ENCODE data around the gene IDH3G.
A peak's percentile ranks its signal among the peaks of the same experiment; 100 is the strongest.
"Not testable (repeated sequence)": the region's sequence is repeated elsewhere in the genome, so short reads cannot be mapped to it uniquely, and the experiment has no call there.

IDH3G gene

DNA sequence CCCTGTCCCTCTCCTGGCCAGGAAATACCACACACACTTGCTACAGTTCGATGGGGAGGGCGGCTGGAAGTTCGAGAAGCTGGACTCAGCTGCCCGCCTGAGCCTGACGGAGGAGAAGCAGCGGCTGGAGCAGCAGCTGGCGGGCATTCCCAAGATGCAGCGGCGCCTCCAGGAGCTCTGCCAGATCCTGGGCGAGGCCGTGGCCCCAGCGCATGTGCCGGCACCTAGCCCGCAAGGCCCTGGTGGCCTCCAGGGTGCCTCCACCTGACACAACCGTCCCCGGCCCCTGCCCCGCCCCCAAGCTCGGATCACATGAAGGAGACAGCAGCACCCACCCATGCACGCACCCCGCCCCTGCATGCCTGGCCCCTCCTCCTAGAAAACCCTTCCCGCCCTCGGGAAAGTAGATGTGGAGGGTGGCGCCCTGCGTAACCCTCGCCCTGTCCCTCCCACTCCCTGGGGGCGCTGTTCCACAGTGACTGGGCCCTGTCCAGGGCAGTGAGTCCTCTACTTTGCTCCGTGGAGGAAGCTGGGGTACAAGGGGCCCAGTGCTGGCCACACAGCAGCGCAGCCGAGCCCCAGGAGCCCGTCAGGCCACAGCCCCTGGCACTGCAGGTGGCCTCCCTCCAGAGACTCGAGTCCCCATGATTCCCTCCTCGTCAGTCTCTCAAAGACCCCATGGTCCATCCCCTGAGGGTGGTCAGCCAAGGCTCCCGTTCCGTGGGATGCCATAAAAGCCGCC lies 50.5 kb downstream of the IDH3G start:
- not testable (repeated sequence) for H3K27me3 ChIP-seq (ENCODE audit: control insufficient read depth in 1 of 2, insufficient read depth in 1 of 2, low read length in 2 of 2); H3K4me1 ChIP-seq (ENCODE audit: control insufficient read depth, insufficient read depth, low read depth, low read length); H2BK15ac ChIP-seq (ENCODE audit: low read depth, poor library complexity, severe bottlenecking); H2BK5ac ChIP-seq (ENCODE audit: low read depth, low read length, poor library complexity, severe bottlenecking); H3K18ac ChIP-seq (ENCODE audit: low read depth in 1 of 2, low read length in 2 of 2); H4K91ac ChIP-seq (ENCODE audit: low read length); H2AK5ac ChIP-seq (ENCODE audit: low read length, severe bottlenecking); H3K9me3 ChIP-seq (ENCODE audit: control insufficient read depth, low read length); H3K9ac ChIP-seq (ENCODE audit: low read length); H3K23ac ChIP-seq (ENCODE audit: low read length in 2 of 2); H2BK12ac ChIP-seq (ENCODE audit: low read length in 2 of 2); H3K4me2 ChIP-seq (ENCODE audit: low read length, poor library complexity, severe bottlenecking); H2AFZ ChIP-seq (ENCODE audit: low read depth, low read length); H3K4ac ChIP-seq (ENCODE audit: low read depth in 1 of 2, low read length in 2 of 2); H3K27ac ChIP-seq (ENCODE audit: low read length, poor library complexity, severe bottlenecking); H2BK120ac ChIP-seq (ENCODE audit: low read depth, low read length); H3K79me1 ChIP-seq (replicated peaks; ENCODE audit: low read length, poor library complexity, severe bottlenecking); H3K14ac ChIP-seq (ENCODE audit: low read length in 2 of 2); DNase-seq
- 12% methylated on average over 9 of the region's 35 CpGs for WGBS
- Histone ChIP-seq H3K36me3 (ENCODE audit: control insufficient read depth in 1 of 2, insufficient read depth in 2 of 2, low read depth in 1 of 2, low read length in 2 of 2) (peaks cover under 1 to 12% of the 10 kb centered on the region in 2 experiments), H4K8ac (ENCODE audit: low read length) (peak overlapping the region; percentile 69), H3K4me3 (ENCODE audit: insufficient read depth in 1 of 2, low read depth in 1 of 2, low read length in 2 of 2) (peak overlapping the region in 1 of 2 experiments; percentile 18)

DNA sequence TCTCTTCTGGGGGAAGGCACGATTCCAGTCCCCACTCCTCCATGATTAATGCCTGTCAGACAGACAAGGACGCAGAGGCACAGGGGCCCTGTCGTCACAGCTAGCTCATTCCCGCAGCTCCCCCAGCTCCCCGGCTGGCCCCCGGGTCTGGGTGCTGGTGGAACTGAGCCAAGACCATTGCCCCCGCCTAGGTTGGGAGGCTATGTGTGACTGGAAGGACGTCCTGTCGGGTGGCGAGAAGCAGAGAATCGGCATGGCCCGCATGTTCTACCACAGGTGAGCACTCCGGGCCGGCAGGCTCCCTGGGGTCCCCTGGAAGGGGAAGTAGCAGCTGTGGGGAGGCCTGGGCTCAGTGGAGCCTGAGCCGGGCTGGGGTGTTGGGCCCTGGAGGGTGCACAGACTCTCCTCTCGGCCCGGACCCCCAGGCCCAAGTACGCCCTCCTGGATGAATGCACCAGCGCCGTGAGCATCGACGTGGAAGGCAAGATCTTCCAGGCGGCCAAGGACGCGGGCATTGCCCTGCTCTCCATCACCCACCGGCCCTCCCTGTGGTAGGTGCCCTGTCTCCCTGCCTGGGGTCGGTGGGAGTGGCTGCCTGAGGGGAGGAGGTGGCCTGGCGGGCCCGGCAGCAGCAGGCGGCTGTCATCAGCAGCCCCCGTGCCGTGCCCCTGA lies 51.2 kb downstream of the IDH3G start:
- not testable (repeated sequence) for H2BK5ac ChIP-seq (ENCODE audit: low read depth, low read length, poor library complexity, severe bottlenecking); H3K4me1 ChIP-seq (ENCODE audit: control insufficient read depth, insufficient read depth, low read depth, low read length); DNase-seq; H3K4ac ChIP-seq (ENCODE audit: low read depth in 1 of 2, low read length in 2 of 2); H4K91ac ChIP-seq (ENCODE audit: low read length); H3K23ac ChIP-seq (ENCODE audit: low read length in 2 of 2); H3K4me3 ChIP-seq (ENCODE audit: insufficient read depth in 1 of 2, low read depth in 1 of 2, low read length in 2 of 2); H2BK15ac ChIP-seq (ENCODE audit: low read depth, poor library complexity, severe bottlenecking); H3K18ac ChIP-seq (ENCODE audit: low read depth in 1 of 2, low read length in 2 of 2); H4K8ac ChIP-seq (ENCODE audit: low read length); H3K9ac ChIP-seq (ENCODE audit: low read length); H2BK12ac ChIP-seq (ENCODE audit: low read length in 2 of 2); H3K14ac ChIP-seq (ENCODE audit: low read length in 2 of 2); H3K79me1 ChIP-seq (replicated peaks; ENCODE audit: low read length, poor library complexity, severe bottlenecking); H2AK5ac ChIP-seq (ENCODE audit: low read length, severe bottlenecking); H2BK120ac ChIP-seq (ENCODE audit: low read depth, low read length); H3K4me2 ChIP-seq (ENCODE audit: low read length, poor library complexity, severe bottlenecking); H2AFZ ChIP-seq (ENCODE audit: low read depth, low read length); H3K9me3 ChIP-seq (ENCODE audit: control insufficient read depth, low read length); H3K27ac ChIP-seq (ENCODE audit: low read length, poor library complexity, severe bottlenecking); H3K27me3 ChIP-seq (ENCODE audit: control insufficient read depth in 1 of 2, insufficient read depth in 1 of 2, low read length in 2 of 2)
- 89% methylated on average over 3 of the region's 32 CpGs for WGBS
- peaks cover 3 to 16% of the 10 kb centered on the region in 2 experiments for H3K36me3 ChIP-seq (ENCODE audit: control insufficient read depth in 1 of 2, insufficient read depth in 2 of 2, low read depth in 1 of 2, low read length in 2 of 2)

DNA sequence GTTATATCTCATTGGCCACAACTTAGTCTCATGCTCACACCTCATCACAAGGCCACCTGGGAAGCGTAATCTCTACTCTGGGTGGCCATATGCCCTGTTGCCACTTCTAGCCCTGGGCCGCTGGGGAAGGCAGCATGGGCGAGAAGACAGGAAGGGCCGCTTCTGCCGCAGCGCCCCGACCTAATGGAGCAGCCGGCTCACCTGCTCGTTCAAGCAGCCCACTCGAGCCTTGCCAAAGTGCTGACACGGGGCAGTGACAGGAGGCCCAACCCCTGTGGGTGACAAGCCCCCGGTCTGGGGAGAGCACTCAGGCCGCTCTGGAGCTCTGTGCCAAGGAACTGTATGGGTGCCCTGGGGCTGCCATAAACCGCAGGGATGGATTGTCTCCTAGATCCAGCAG lies 52.1 kb downstream of the IDH3G start:
- not testable (repeated sequence) for H3K9ac ChIP-seq (ENCODE audit: low read length); H3K4me2 ChIP-seq (ENCODE audit: low read length, poor library complexity, severe bottlenecking); H3K18ac ChIP-seq (ENCODE audit: low read depth in 1 of 2, low read length in 2 of 2); H2BK120ac ChIP-seq (ENCODE audit: low read depth, low read length); H3K9me3 ChIP-seq (ENCODE audit: control insufficient read depth, low read length); H2BK12ac ChIP-seq (ENCODE audit: low read length in 2 of 2); H2BK15ac ChIP-seq (ENCODE audit: low read depth, poor library complexity, severe bottlenecking); H3K23ac ChIP-seq (ENCODE audit: low read length in 2 of 2); H2AK5ac ChIP-seq (ENCODE audit: low read length, severe bottlenecking); H4K8ac ChIP-seq (ENCODE audit: low read length); H4K91ac ChIP-seq (ENCODE audit: low read length); DNase-seq; H3K27ac ChIP-seq (ENCODE audit: low read length, poor library complexity, severe bottlenecking); H3K27me3 ChIP-seq (ENCODE audit: control insufficient read depth in 1 of 2, insufficient read depth in 1 of 2, low read length in 2 of 2); H2AFZ ChIP-seq (ENCODE audit: low read depth, low read length); H3K4me3 ChIP-seq (ENCODE audit: insufficient read depth in 1 of 2, low read depth in 1 of 2, low read length in 2 of 2); H3K14ac ChIP-seq (ENCODE audit: low read length in 2 of 2); H2BK5ac ChIP-seq (ENCODE audit: low read depth, low read length, poor library complexity, severe bottlenecking); H3K4me1 ChIP-seq (ENCODE audit: control insufficient read depth, insufficient read depth, low read depth, low read length); H3K4ac ChIP-seq (ENCODE audit: low read depth in 1 of 2, low read length in 2 of 2); H3K79me1 ChIP-seq (replicated peaks; ENCODE audit: low read length, poor library complexity, severe bottlenecking)
- H3K36me3 ChIP-seq (ENCODE audit: control insufficient read depth in 1 of 2, insufficient read depth in 2 of 2, low read depth in 1 of 2, low read length in 2 of 2), result peaks cover 9 to 21% of the 10 kb centered on the region in 2 experiments
- WGBS, result 97% methylated on average over 14 of the region's 14 CpGs

DNA sequence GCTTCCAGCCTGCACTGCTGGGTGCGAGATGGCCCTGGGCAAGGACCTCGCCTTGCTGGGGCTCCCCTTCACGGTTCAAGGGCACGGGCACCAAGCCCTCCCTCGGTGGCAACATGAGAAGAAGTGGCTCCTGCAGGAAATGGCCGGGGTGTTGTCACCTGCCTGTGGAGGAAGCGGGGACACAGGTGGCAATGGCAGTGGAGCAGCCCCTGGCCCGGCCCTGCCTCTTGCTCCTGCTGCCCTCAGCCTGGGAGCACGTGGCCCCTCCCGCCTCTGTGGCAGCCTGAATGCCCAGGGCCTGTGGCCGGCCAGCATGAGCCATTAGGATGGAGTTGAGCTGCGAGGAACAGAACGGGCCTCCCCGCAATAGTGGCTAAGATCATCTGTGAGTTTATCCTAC lies 52.7 kb downstream of the IDH3G start:
- Histone ChIP-seq H3K4ac (ENCODE audit: low read depth in 1 of 2, low read length in 2 of 2) (no peak overlapping the region), H3K23ac (ENCODE audit: low read length in 2 of 2) (no peak overlapping the region), H4K8ac (ENCODE audit: low read length) (no peak overlapping the region), H2BK15ac (ENCODE audit: low read depth, poor library complexity, severe bottlenecking) (peak overlapping the region; percentile 28), H3K4me2 (ENCODE audit: low read length, poor library complexity, severe bottlenecking) (no peak overlapping the region), H2BK5ac (ENCODE audit: low read depth, low read length, poor library complexity, severe bottlenecking) (no peak overlapping the region), H2AK5ac (ENCODE audit: low read length, severe bottlenecking) (no peak overlapping the region), H3K9ac (ENCODE audit: low read length) (no peak overlapping the region), H3K18ac (ENCODE audit: low read depth in 1 of 2, low read length in 2 of 2) (no peak overlapping the region), H2BK120ac (ENCODE audit: low read depth, low read length) (no peak overlapping the region), H3K4me1 (ENCODE audit: control insufficient read depth, insufficient read depth, low read depth, low read length) (peaks cover 5% of the 10 kb centered on the region), H3K27me3 (ENCODE audit: control insufficient read depth in 1 of 2, insufficient read depth in 1 of 2, low read length in 2 of 2) (peaks cover 0 to 4% of the 10 kb centered on the region in 2 experiments), H3K79me1 (replicated peaks; ENCODE audit: low read length, poor library complexity, severe bottlenecking) (no peaks in the 10 kb centered on the region), H2AFZ (ENCODE audit: low read depth, low read length) (no peak overlapping the region), H2BK12ac (ENCODE audit: low read length in 2 of 2) (no peak overlapping the region), H3K27ac (ENCODE audit: low read length, poor library complexity, severe bottlenecking) (no peak overlapping the region), H3K36me3 (ENCODE audit: control insufficient read depth in 1 of 2, insufficient read depth in 2 of 2, low read depth in 1 of 2, low read length in 2 of 2) (peaks cover 11 to 27% of the 10 kb centered on the region in 2 experiments), H4K91ac (ENCODE audit: low read length) (no peak overlapping the region), H3K14ac (ENCODE audit: low read length in 2 of 2) (no peak overlapping the region), H3K9me3 (ENCODE audit: control insufficient read depth, low read length) (no peaks in the 10 kb centered on the region), H3K4me3 (ENCODE audit: insufficient read depth in 1 of 2, low read depth in 1 of 2, low read length in 2 of 2) (no peak overlapping the region)
- 93% methylated on average over 8 of the region's 14 CpGs for WGBS
- no peak for DNase-seq
